Chondrocyte (in vitro differentiated cells): ENCODE data around the gene ADGRB2. TPM values are rescaled to one million over a fixed set of nuclear protein-coding genes. Genes with fewer than 3 reads are reported as not detected.

ENCODE experiments used
- DNase-seq: peaks from one replicate; pipeline ENCODE4 v3.0.0; 2021; ENCODE audit warnings: mixed read lengths, low spot score
- H3K27ac Mint-ChIP-seq: one replicate; pipeline ENCODE4 v1.8.0; 2021; ENCODE audit warnings: mild to moderate bottlenecking, moderate library complexity, mixed read lengths; ENCODE audit not compliant: unreplicated experiment
- H3K27me3 Mint-ChIP-seq: 2 replicates; pipeline ENCODE4 v1.8.0; 2021; ENCODE audit warnings: low read depth, mixed read lengths
- H3K36me3 Mint-ChIP-seq: 2 replicates; pipeline ENCODE4 v1.8.0; 2021; ENCODE audit warnings: low read depth, mixed read lengths
- H3K4me1 Mint-ChIP-seq: 2 replicates; pipeline ENCODE4 v1.8.0; 2021; ENCODE audit warnings: low read depth, mild to moderate bottlenecking, mixed read lengths
- H3K4me3 Mint-ChIP-seq: one replicate; pipeline ENCODE4 v1.8.0; 2021; ENCODE audit warnings: mild to moderate bottlenecking, moderate library complexity, mixed read lengths; ENCODE audit not compliant: unreplicated experiment
- H3K9me3 Mint-ChIP-seq: 2 replicates; pipeline ENCODE4 v1.8.0; 2021; ENCODE audit warnings: low read depth, mixed read lengths
- total RNA-seq: library from RNA; stranded (reverse); gene quantifications from 3 replicates; pipeline ENCODE4 v1.2.1, GENCODE V29; 2021
- TF ChIP-seq, protein P1 (sequence below): fragments of 200-600 bp; sonication (generic); IDR thresholded peaks from 2 replicates; pipeline ENCODE4 v1.5.0; 2021; ENCODE audit warnings: antibody characterized with exemption, mild to moderate bottlenecking, moderate library complexity

Gene ADGRB2
- total RNA-seq, 1 donor from 2014 or later, result 11.9 TPM

- Mint-ChIP-seq H3K36me3 (no peaks in the 10 kb centered on the region), H3K9me3 (no peaks in the 10 kb centered on the region), H3K27ac (no peak overlapping the region), H3K27me3 (no peaks in the 10 kb centered on the region), H3K4me1 (peaks cover 73% of the 10 kb centered on the region), H3K4me3 (peak overlapping the region; percentile 54)
- TF ChIP-seq, protein P1, sequence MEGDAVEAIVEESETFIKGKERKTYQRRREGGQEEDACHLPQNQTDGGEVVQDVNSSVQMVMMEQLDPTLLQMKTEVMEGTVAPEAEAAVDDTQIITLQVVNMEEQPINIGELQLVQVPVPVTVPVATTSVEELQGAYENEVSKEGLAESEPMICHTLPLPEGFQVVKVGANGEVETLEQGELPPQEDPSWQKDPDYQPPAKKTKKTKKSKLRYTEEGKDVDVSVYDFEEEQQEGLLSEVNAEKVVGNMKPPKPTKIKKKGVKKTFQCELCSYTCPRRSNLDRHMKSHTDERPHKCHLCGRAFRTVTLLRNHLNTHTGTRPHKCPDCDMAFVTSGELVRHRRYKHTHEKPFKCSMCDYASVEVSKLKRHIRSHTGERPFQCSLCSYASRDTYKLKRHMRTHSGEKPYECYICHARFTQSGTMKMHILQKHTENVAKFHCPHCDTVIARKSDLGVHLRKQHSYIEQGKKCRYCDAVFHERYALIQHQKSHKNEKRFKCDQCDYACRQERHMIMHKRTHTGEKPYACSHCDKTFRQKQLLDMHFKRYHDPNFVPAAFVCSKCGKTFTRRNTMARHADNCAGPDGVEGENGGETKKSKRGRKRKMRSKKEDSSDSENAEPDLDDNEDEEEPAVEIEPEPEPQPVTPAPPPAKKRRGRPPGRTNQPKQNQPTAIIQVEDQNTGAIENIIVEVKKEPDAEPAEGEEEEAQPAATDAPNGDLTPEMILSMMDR, result peak; percentile 51
- no peak for DNase-seq
Measured at GRCh38 chr1:31715873-31716220, 48.3 kb downstream of the ADGRB2 start.

- H3K4me3 Mint-ChIP-seq, result peak overlapping the region; percentile 73
Measured at GRCh38 chr1:31715087-31715872, 48.9 kb downstream of the ADGRB2 start.

GRCh38 chr1:31714442-31715086 is 49.6 kb downstream of the ADGRB2 start:
- Mint-ChIP-seq H3K36me3 (no peaks in the 10 kb centered on the region), H3K27ac (peak overlapping the region; percentile 97), H3K4me1 (peaks cover 75% of the 10 kb centered on the region), H3K27me3 (no peaks in the 10 kb centered on the region), H3K4me3 (peak overlapping the region; percentile 73), H3K9me3 (no peaks in the 10 kb centered on the region)
- DNase-seq, result no peak
- TF ChIP-seq, protein P1, result peak; percentile 75

More at GRCh38 chr1:31715087-31715872, 48.9 kb downstream of the ADGRB2 start:
- TF ChIP-seq, protein P1, result peak; percentile 89
- no peaks in the 10 kb centered on the region for H3K9me3 Mint-ChIP-seq
- no peaks in the 10 kb centered on the region for H3K36me3 Mint-ChIP-seq
- peaks cover 75% of the 10 kb centered on the region for H3K4me1 Mint-ChIP-seq
- H3K27me3 Mint-ChIP-seq, result no peaks in the 10 kb centered on the region
- peak overlapping the region; percentile 97 for H3K27ac Mint-ChIP-seq
- no peak for DNase-seq

DNA sequence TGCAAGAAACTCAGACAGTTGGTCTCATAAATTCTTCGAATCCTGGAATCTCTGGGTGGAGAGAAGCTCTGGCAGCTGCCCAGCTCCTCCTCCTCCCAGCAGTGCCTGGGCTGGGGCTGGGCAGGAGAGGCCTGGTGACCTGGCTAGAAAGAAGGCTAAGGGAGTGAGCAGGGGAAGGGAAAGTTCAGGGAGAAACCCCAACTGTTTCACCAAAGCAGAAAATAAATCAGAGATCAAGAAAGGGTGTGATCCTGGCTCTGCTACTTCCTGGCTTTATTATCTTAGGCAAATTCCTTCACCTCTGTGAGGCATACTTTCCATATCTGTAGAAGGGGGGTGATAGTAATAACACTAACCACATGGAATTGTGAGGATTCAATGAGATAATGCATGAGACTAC is 51.5 kb downstream of the ADGRB2 start:
- no peak overlapping the region for H3K4me3 Mint-ChIP-seq
- TF ChIP-seq, protein P1, result no peak
- no peaks in the 10 kb centered on the region for H3K27me3 Mint-ChIP-seq
- no peak for DNase-seq
- peaks cover 78% of the 10 kb centered on the region for H3K4me1 Mint-ChIP-seq
- peak overlapping the region; percentile 98 for H3K27ac Mint-ChIP-seq
- no peaks in the 10 kb centered on the region for H3K9me3 Mint-ChIP-seq
- H3K36me3 Mint-ChIP-seq, result no peaks in the 10 kb centered on the region

DNA sequence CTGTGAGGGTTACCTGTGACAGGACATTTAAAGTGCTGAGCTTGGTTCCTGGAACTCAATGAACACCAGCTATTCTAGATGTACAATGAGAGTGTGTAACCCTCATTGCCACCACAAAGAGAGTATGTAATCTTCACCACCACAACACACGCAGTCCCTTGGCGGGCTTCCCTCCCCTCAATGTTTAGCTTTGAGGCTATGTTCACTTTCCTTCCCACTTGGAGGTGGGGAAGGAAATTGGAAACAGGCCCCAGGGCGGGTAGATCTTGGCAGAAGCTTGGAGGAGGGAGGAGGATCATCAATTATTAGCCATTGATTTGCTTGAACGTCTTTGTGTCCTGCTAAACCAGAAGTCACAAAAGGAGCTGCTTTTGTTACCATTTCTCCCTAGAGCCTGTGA is 52.1 kb downstream of the ADGRB2 start:
- Mint-ChIP-seq H3K4me3 (peak overlapping the region; percentile 19), H3K27me3 (no peaks in the 10 kb centered on the region), H3K9me3 (no peaks in the 10 kb centered on the region), H3K4me1 (peaks cover 78% of the 10 kb centered on the region), H3K27ac (peak overlapping the region; percentile 98), H3K36me3 (no peaks in the 10 kb centered on the region)
- DNase-seq, result no peak
- TF ChIP-seq, protein P1, result no peak
